HepG2 (cell line): Measurements from ENCODE around the gene ARFGAP2. TPM values are rescaled to one million over a fixed set of nuclear protein-coding genes. Genes with fewer than 3 reads are reported as not detected.

Experiments used
- CEBPG ChIP-seq: IDR thresholded peaks from 2 replicates; pipeline ENCODE4 v1.6.1; 2016
- FOXP1 ChIP-seq, 2 experiments: fragments of 450-650 bp in 1 of 2; IDR thresholded peaks; 2 replicates each; pipeline ENCODE4 v1.6.1; 2017 to 2018; ENCODE audit warnings: antibody characterized with exemption in 1 of 2
- NFKBIZ ChIP-seq: IDR thresholded peaks from 2 replicates; pipeline ENCODE4 v1.6.1; 2018; ENCODE audit warnings: missing genetic modification reagents, missing compliant biosample characterization
- NR2F2 ChIP-seq: IDR thresholded peaks from 2 replicates; pipeline ENCODE4 v1.6.1; 2012; ENCODE audit warnings: low read depth, inconsistent platforms, borderline replicate concordance
- RBM22 ChIP-seq: fragments of 200-400 bp; formaldehyde crosslinking; optimal IDR thresholded peaks from 2 replicates; pipeline ENCODE3; 2017; ENCODE audit warnings: mild to moderate bottlenecking, low read length, moderate library complexity
- RERE ChIP-seq: IDR thresholded peaks from 2 replicates; pipeline ENCODE4 v1.6.1; 2016; ENCODE audit warnings: low read depth, missing genetic modification reagents, missing compliant biosample characterization
- SAP130 ChIP-seq: IDR thresholded peaks from 2 replicates; pipeline ENCODE4 v1.6.1; 2016; ENCODE audit warnings: low read depth
- ZBTB42 ChIP-seq: sonication (generic); formaldehyde crosslinking; IDR thresholded peaks from 2 replicates; pipeline ENCODE4 v1.5.0; 2020; ENCODE audit warnings: mild to moderate bottlenecking, missing genetic modification reagents
- ZNF3 ChIP-seq: IDR thresholded peaks from 2 replicates; pipeline ENCODE4 v1.7.0; 2017; ENCODE audit warnings: inconsistent platforms
- ZNF318 ChIP-seq: sonication (generic); formaldehyde crosslinking; IDR thresholded peaks from 2 replicates; pipeline ENCODE4 v1.4.0; 2020; ENCODE audit warnings: mild to moderate bottlenecking, missing genetic modification reagents
- ZNF549 ChIP-seq: sonication (generic); formaldehyde crosslinking; IDR thresholded peaks from 2 replicates; pipeline ENCODE4 v1.5.0; 2020; ENCODE audit warnings: missing genetic modification reagents
- ZNF614 ChIP-seq: IDR thresholded peaks from 2 replicates; pipeline ENCODE4 v1.6.1; 2018; ENCODE audit warnings: missing biosample characterization, missing genetic modification reagents, inconsistent platforms, borderline replicate concordance
- ZNF740 ChIP-seq: sonication (generic); formaldehyde crosslinking; IDR thresholded peaks from 2 replicates; pipeline ENCODE4 v1.4.0; 2020; ENCODE audit warnings: missing genetic modification reagents
- polyA plus RNA-seq, 8 experiments: library from polyadenylated mRNA; depleted of rRNA in 3 of 8; stranded (reverse) in 7 of 8; unstranded in 1 of 8; fragments of >200 nt; fragmentation: Illumina TruSeq in 4 of 8; extraction: Trizol in 4 of 8; gene quantifications; 2 replicates each; pipeline versions ENCODE4 v1.2.1 to v1.2.3, GENCODE V29; 2011 to 2016; ENCODE audit warnings: low read depth in 4 of 8, missing spikeins in 1 of 8, mixed read lengths in 1 of 8; ENCODE audit not compliant: insufficient read depth in 1 of 8
- total RNA-seq, 5 experiments: library from RNA; depleted of rRNA; stranded (reverse); fragments of >200 nt; fragmentation: Illumina TruSeq; extraction: Trizol; gene quantifications; 2 replicates each; pipeline ENCODE4 v1.2.3, GENCODE V29; 2016; ENCODE audit warnings: low read depth in 1 of 5

ARFGAP2 gene
- total and polyA plus RNA-seq, 2 of the 13 experiments (the other 11 are each of a cell fraction or from before 2014, with no cell fraction given): 32.3 to 75.3 TPM

GRCh38 chr11:47189100-47189834 lies 12.6 kb upstream of the ARFGAP2 start (continued):
- TF ChIP-seq ZNF318 (CRISPR knock-in tag): no peak
- peak; percentile 81 for TF ChIP-seq RERE (CRISPR knock-in tag)
- peak; percentile 48; the same call in 1 of the 2 replicates for TF ChIP-seq ZBTB42 (CRISPR knock-in tag)
- TF ChIP-seq ZNF549: no peak
- TF ChIP-seq FOXP1 (IDR thresholded peaks at IDR 0.05): peak; percentile 87
- TF ChIP-seq FOXP1 (CRISPR knock-in tag; IDR thresholded peaks at IDR 0.05): peak; percentile 95
- TF ChIP-seq NR2F2: peak; percentile 61; the same call in 1 of the 2 replicates
- peak; percentile 65; the same call in 1 of the 2 replicates for TF ChIP-seq ZNF3
- TF ChIP-seq NFKBIZ: peak; percentile 34; the same call in 1 of the 2 replicates
- TF ChIP-seq RBM22: no peak
- TF ChIP-seq ZNF740 (CRISPR knock-in tag): no peak
- peak; percentile 94 for TF ChIP-seq SAP130
- 0 out of 2 replicates have a peak, but pooled peaks have one; percentile 69 for TF ChIP-seq ZNF614 (CRISPR knock-in tag)
- peak; percentile 95 for TF ChIP-seq CEBPG
